Naive thymus-derived CD8-positive, alpha-beta T cell (primary cell): ENCODE results near the gene GRID1. TPM values are rescaled to one million over a fixed set of nuclear protein-coding genes. Genes with fewer than 3 reads are reported as not detected.

ENCODE experiments used
- ATAC-seq, 2 donors: fragments of 150-1000 bp; cut with Tn5 transposase in 1 of 2; sonication (Bioruptor Pico), chemical (Tn5 transposase) in 1 of 2; 1 replicate in 1 of 2; 2 replicates in 1 of 2; pipeline ENCODE4 v1.10.0; 2021; ENCODE audit warnings: mild to moderate bottlenecking in 2 of 2, moderate library complexity in 2 of 2
- POLR2A ChIA-PET: fragments of 350-600 bp; sonication (Branson Sonifier 250); formaldehyde crosslinking; loops from one replicate; lab custom pipeline; 2021; ENCODE audit warnings: antibody characterized with exemption; lab: Charles Lee
- DNase-seq, 10 donors: peaks; one replicate each; pipeline versions ENCODE4 v3.0.0 to v3.0.0-alpha.2; 2020 to 2022
- H3K27ac Mint-ChIP-seq, 10 donors: one replicate each; pipeline ENCODE4 v1.8.0; 2020 to 2022; ENCODE audit warnings: mild to moderate bottlenecking in 10 of 10, mixed read lengths in 10 of 10, moderate library complexity in 4 of 10, inconsistent platforms in 1 of 10
- H3K27me3 Mint-ChIP-seq, 5 donors: one replicate each; pipeline ENCODE4 v1.8.0; 2021 to 2022; ENCODE audit warnings: mixed read lengths in 5 of 5
- H3K36me3 Mint-ChIP-seq, 3 donors: one replicate each; pipeline ENCODE4 v1.8.0; 2020 to 2022; ENCODE audit warnings: mixed read lengths in 3 of 3, mild to moderate bottlenecking in 2 of 3, inconsistent platforms in 1 of 3
- H3K4me1 Mint-ChIP-seq, 4 donors: one replicate each; pipeline ENCODE4 v1.8.0; 2021 to 2022; ENCODE audit warnings: mixed read lengths in 4 of 4
- H3K4me3 Mint-ChIP-seq, 10 donors: one replicate each; pipeline ENCODE4 v1.8.0; 2020 to 2022; ENCODE audit warnings: mild to moderate bottlenecking in 10 of 10, mixed read lengths in 10 of 10, moderate library complexity in 6 of 10, inconsistent platforms in 1 of 10
- H3K9me3 Mint-ChIP-seq, 9 donors: one replicate each; pipeline ENCODE4 v1.8.0; 2020 to 2022; ENCODE audit warnings: mixed read lengths in 9 of 9, mild to moderate bottlenecking in 3 of 9, inconsistent platforms in 1 of 9, moderate library complexity in 1 of 9
- polyA plus RNA-seq, 3 donors: library from polyadenylated mRNA; unstranded; fragments of 300-500 nt; fragmentation: Illumina TruSeq; gene quantifications; one replicate each; pipeline ENCODE4 v1.2.3, GENCODE V29; 2021
- total RNA-seq, 8 experiments: library from RNA in 2 of 8; stranded (reverse) in 2 of 8; gene quantifications; one replicate each; pipeline ENCODE4 v1.2.3 and lab custom pipeline; 2021 to 2026

The GRID1 gene
- total and polyA plus RNA-seq, 5 experiments from 2014 or later = not detected

DNA sequence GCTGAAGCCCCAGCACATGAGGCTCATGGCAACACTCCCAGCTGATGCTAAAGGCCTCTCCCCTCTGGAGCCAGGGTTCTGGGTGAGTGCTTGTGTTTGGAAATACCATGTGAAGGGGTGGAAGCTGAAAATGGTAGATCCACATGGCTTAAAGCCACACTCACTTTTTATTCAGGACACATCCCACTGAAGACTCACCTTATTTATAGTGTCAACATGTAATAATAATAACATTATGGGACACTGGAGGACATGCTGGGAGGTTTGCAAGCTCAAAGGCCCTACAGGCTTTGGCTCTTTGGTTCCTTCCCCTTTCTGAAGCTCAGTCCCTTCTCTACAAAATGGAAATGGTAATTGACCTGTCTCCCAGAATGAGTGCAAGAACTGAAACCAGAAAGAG, 318.0 kb downstream of the GRID1 start:
- no peaks in the 10 kb centered on the region for H3K36me3 Mint-ChIP-seq
- POLR2A ChIA-PET = no interaction called here
- ATAC-seq = no peak
- H3K27ac Mint-ChIP-seq = no peak overlapping the region
- peaks cover 0 to 2% (median 0%) of the 10 kb centered on the region in 9 donors for H3K9me3 Mint-ChIP-seq
- no peak for DNase-seq
- peaks cover 1 to 11% (median 5%) of the 10 kb centered on the region in 5 donors for H3K27me3 Mint-ChIP-seq
- H3K4me1 Mint-ChIP-seq = peaks cover 5 to 15% (median 12%) of the 10 kb centered on the region in 4 donors
- H3K4me3 Mint-ChIP-seq = no peak overlapping the region

DNA sequence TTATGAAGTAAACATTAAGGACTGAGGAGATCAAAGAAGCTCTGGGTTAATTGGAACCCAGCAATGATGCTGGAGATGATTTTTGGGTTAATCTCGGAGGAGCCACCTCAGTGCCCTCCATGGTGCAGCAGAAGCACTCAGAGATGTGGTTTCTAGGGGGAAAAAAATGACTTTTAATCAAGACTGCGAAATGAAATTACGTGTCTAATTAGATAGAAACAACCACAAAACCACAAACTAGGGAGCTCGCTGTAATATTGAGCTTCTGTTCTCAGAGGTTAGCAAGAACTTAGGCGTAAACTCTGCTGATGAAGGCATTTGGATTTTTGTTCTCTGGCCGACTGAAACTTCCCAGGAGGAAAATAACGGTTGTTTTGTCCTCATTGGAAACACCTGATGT, 319.0 kb downstream of the GRID1 start:
- no peaks in the 10 kb centered on the region for H3K36me3 Mint-ChIP-seq
- H3K27ac Mint-ChIP-seq = no peak overlapping the region
- POLR2A ChIA-PET = no interaction called here
- peak in 1 of 10 donors; percentile 1 for DNase-seq
- no peak overlapping the region for H3K4me3 Mint-ChIP-seq
- peaks cover 5 to 15% (median 12%) of the 10 kb centered on the region in 4 donors for H3K4me1 Mint-ChIP-seq
- peaks cover 1 to 11% (median 5%) of the 10 kb centered on the region in 5 donors for H3K27me3 Mint-ChIP-seq
- H3K9me3 Mint-ChIP-seq = peaks cover 0 to 2% (median 0%) of the 10 kb centered on the region in 9 donors
- ATAC-seq = peak in 1 of 2 donors; percentile 27

DNA sequence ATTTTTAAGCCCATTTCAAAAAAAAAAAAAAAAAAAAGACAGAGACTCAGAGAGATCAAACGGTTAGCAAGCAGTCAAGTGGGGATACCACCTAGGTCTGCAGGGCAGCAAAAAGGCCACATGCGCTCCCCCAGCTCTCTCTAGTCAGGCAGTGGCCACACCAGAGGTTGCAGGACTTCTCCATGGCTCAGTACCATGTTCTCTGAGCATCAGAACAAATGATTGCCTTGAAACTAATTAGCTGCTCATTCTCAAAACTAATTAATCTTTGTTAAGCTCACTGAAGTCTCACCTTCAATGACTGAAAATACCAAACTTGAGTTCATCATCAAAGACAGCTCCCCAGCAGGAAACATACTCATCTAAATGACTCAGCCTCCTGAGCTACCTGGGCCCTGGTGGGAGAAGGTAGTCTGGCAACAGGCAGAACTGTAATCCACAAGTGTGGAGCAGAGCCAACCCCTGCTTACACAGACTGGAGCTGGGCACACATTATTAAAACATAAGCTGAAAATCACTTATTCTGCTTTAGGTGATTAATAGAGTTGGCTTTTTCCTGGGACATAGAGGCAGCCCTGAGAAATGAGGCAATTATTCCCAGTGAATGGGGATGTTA, 319.6 kb downstream of the GRID1 start:
- Mint-ChIP-seq H3K4me1 (peaks cover 5 to 15% (median 12%) of the 10 kb centered on the region in 4 donors), H3K9me3 (peaks cover 0 to 2% (median 0%) of the 10 kb centered on the region in 9 donors), H3K4me3 (no peak overlapping the region), H3K36me3 (no peaks in the 10 kb centered on the region), H3K27ac (no peak overlapping the region), H3K27me3 (peaks cover 1 to 11% (median 5%) of the 10 kb centered on the region in 5 donors)
- POLR2A ChIA-PET = no interaction called here
- ATAC-seq (no peak), DNase-seq (no peak)

DNA sequence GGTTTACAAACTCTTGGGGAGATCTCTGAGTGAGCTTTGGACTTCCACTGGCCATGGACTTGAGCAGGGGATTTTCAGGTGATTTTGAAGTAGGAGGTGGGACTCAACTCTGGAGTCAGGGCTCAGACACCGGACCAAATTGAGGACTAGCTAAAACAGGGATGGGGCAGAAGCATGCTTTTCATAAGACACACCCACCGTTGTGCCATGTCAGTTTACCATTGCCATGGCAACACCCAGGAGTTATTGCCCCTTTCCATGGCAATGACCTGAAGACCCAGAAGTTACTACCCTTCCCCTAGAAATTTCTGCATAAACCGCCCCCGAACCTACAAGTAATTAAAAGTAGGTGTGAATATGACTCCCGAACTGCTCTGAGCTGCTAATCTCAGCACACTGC, 320.7 kb downstream of the GRID1 start:
- ATAC-seq = no peak
- H3K27ac Mint-ChIP-seq = no peak overlapping the region
- POLR2A ChIA-PET = no interaction called here
- H3K4me1 Mint-ChIP-seq = peaks cover 5 to 15% (median 12%) of the 10 kb centered on the region in 4 donors
- H3K27me3 Mint-ChIP-seq = peaks cover 1 to 11% (median 5%) of the 10 kb centered on the region in 5 donors
- H3K9me3 Mint-ChIP-seq = peaks cover 0 to 2% (median 0%) of the 10 kb centered on the region in 9 donors
- no peak overlapping the region for H3K4me3 Mint-ChIP-seq
- no peaks in the 10 kb centered on the region for H3K36me3 Mint-ChIP-seq
- DNase-seq = no peak

DNA sequence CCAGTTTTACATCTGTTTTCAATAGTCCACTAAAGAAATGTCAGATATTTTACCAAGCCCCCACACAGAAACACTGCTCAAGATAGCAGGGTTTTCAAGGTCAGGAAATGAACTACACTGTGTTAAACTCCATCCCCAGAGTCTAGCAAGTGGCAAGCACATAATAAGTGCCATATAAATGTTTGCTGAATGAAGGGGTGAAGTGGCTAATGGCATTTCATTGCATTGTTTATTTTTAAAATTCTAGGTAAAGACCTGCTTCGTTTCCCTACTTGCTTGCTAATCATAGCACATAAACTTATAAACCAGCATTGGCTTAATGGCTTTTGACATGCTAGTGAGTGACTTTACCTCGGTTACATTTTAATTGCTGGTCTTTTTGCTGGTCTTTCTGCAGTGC, 322.6 kb downstream of the GRID1 start:
- DNase-seq (no peak), ATAC-seq (no peak)
- Mint-ChIP-seq H3K27me3 (peaks cover 0 to 13% (median 0%) of the 10 kb centered on the region in 5 donors), H3K27ac (no peak overlapping the region), H3K36me3 (no peaks in the 10 kb centered on the region), H3K4me3 (no peak overlapping the region), H3K4me1 (peaks cover 5 to 15% (median 12%) of the 10 kb centered on the region in 4 donors), H3K9me3 (no peaks in the 10 kb centered on the region)
- POLR2A ChIA-PET = no interaction called here

DNA sequence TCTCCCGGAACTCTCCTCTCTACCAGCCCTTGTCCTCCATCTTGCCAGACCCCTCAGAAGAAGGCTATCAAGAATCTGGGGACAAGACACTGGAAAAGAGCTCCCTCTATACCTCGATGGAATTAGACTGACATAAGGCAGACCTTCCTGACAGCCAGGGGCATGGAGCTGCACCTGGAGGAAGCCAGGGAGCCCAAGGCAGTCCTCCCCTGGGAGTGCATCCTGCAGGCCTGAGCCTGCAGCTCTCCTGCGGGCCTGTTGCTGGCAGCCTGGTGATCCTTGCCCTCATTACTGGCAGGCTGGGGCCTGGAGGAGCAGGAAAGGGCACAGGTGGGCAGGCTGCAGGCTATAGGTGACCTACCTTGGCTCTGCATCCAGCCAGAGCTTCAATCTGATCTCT, 323.4 kb downstream of the GRID1 start:
- no peaks in the 10 kb centered on the region for H3K9me3 Mint-ChIP-seq
- ATAC-seq = no peak
- no peaks in the 10 kb centered on the region for H3K36me3 Mint-ChIP-seq
- peaks cover 0 to 16% (median 1%) of the 10 kb centered on the region in 5 donors for H3K27me3 Mint-ChIP-seq
- POLR2A ChIA-PET = interaction anchor here (0.5 kb wide), 1 partner anchor 66 kb away, joined by 4 read pairs; no protein-coding TSS in a partner anchor
- H3K4me1 Mint-ChIP-seq = peaks cover 5 to 15% (median 12%) of the 10 kb centered on the region in 4 donors
- no peak overlapping the region for H3K4me3 Mint-ChIP-seq
- DNase-seq = no peak
- no peak overlapping the region for H3K27ac Mint-ChIP-seq

DNA sequence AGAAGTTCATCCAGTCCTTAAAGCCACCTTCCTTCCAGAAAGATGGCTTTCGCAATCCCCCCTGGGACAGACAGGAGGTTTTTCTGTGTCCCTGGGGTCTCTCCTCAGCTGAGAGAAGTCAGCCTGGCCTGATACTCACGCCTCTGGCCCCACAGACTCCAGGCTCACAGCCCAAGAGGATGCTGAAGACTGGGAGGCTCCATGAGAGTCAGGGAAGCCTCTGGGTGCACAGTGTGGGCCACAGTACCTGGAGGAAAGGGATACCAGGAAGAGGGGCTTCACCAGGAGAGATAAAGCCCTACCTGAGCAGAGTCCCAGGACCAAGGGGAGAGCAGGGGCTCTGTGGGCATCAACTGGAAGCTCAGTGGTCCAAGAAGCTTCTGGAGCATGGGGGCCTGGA, 324.4 kb downstream of the GRID1 start:
- Mint-ChIP-seq H3K4me1 (peaks cover 4 to 9% (median 4%) of the 10 kb centered on the region in 4 donors), H3K27ac (no peak overlapping the region), H3K36me3 (no peaks in the 10 kb centered on the region), H3K27me3 (peaks cover 0 to 16% (median 1%) of the 10 kb centered on the region in 5 donors), H3K9me3 (no peaks in the 10 kb centered on the region), H3K4me3 (no peak overlapping the region)
- ATAC-seq (peak in 1 of 2 donors; percentile 16), DNase-seq (no peak)
- POLR2A ChIA-PET = no interaction called here

DNA sequence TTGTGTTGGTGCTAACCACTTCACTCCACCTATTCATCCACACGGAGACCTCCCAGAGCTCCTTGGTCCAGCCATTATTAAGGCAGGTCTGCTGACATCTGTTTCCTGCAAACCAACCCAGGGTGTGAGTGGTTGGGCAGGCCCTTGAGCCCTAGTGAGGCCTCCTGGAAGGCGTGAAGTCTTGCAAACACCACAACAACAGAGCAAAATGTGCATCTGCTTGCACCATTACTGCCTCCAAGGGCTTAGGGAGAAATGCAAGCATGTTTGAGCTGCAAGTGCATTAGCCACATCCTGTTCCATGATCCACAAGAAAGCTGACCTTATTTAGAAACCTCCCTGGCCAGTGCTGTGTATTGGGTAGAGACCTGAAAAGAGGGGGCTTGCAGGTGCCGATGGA, 325.5 kb downstream of the GRID1 start:
- Mint-ChIP-seq H3K4me1 (no peaks in the 10 kb centered on the region), H3K36me3 (no peaks in the 10 kb centered on the region), H3K27ac (no peak overlapping the region), H3K9me3 (no peaks in the 10 kb centered on the region), H3K4me3 (no peak overlapping the region), H3K27me3 (peaks cover 0 to 16% (median 1%) of the 10 kb centered on the region in 5 donors)
- POLR2A ChIA-PET = no interaction called here
- ATAC-seq (no peak), DNase-seq (no peak)

DNA sequence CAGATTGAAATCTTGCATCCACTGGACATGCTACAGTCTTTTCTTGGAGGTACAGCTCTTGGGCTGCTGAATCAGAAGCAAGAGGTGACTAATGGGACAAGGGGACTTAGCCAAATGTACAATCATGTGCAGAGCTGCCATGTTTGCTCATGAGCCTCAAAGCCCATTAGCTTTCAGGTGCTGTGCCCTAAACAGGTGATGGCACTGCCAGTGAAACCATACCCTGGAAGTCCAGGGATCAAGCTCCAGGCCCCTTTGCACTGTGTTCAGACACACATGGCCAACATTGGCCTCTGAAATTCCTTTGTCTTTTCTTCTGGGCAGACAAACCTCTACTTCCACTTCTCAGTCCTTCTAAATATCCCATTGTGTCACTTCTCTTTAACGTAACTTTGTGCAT, 328.2 kb downstream of the GRID1 start:
- Mint-ChIP-seq H3K27ac (no peak overlapping the region), H3K9me3 (no peaks in the 10 kb centered on the region), H3K36me3 (no peaks in the 10 kb centered on the region), H3K4me3 (no peak overlapping the region), H3K27me3 (peaks cover 0 to 12% (median 1%) of the 10 kb centered on the region in 5 donors), H3K4me1 (no peaks in the 10 kb centered on the region)
- DNase-seq (no peak), ATAC-seq (no peak)
- POLR2A ChIA-PET = no interaction called here

DNA sequence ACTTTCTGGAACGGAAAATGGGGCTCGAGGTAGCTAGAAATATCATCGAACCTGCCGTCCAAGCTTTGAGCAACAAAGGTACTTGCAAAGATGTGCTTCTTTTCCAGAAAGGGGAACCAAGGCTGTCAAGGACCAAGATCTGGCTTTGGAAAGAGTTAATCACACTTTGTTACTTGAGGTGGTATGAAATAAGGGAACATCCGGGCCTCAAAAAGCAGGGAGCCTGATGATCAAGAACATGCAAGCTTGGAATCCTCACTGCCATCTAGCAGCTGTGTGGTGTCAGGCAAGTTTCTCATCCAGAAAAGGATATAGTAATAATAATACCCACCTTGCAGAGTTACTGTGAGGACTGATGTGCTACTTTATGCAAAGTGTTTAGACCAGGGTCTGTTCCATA, 329.5 kb downstream of the GRID1 start:
- no peak for DNase-seq
- Mint-ChIP-seq H3K4me3 (no peak overlapping the region), H3K36me3 (no peaks in the 10 kb centered on the region), H3K9me3 (no peaks in the 10 kb centered on the region), H3K27me3 (peaks cover 0 to 12% (median 1%) of the 10 kb centered on the region in 5 donors), H3K4me1 (no peaks in the 10 kb centered on the region), H3K27ac (no peak overlapping the region)
- POLR2A ChIA-PET = no interaction called here
- ATAC-seq = no peak

DNA sequence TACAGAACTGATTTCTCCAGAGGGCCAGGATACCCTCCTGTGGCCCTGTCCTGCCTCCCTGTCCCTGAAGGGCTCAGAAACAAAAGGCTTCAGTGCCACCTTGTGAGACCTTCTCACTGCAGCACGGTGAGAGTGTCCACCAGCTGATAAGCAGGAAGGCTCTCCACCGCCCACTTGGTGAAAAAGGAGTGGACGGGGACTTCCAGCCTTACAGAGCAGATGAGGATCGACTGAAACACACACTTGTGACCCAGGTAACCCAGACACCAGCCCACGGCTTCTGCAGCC, 330.1 kb downstream of the GRID1 start:
- POLR2A ChIA-PET = no interaction called here
- ATAC-seq (no peak), DNase-seq (no peak)
- Mint-ChIP-seq H3K4me1 (no peaks in the 10 kb centered on the region), H3K4me3 (no peak overlapping the region), H3K9me3 (peaks cover 0 to 2% (median 0%) of the 10 kb centered on the region in 9 donors), H3K36me3 (peaks cover 0 to 2% (median 0%) of the 10 kb centered on the region in 3 donors), H3K27me3 (peaks cover 3 to 12% (median 5%) of the 10 kb centered on the region in 5 donors), H3K27ac (no peak overlapping the region)

DNA sequence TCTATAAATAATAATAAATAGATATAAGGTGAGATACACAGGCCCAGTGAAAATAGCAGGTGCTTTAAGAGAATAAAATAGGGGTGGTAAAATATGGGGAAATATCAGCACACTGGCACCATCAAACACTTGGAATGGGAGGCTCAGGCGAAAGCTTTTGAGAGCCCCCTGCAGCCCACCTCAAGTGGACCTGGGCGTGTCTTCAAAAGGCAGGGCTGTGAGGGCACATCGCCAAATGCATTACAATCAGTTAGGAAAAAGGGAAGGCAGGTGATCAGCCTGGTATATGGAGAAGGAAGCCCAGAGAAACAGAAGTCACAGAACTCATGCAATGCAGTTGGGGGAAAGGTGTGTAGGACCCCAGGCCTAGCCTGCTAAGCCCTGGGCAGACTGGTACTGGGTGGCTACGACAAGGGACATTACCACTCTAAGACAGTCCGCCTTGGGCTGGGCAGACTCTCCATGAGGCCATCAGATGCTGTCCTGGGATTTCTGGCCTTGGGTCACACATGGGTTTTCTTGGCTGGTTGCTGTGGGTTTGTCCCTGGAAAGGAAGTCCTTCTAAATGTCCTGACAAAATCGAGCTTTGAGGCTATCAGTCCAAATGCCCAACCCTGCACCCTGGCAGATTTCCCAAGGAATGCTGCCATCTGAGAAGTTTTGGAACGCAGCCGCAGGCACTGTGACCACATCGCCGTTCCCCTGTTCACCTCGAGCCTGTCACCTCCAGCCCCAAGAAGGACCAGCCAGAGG, 330.6 kb downstream of the GRID1 start:
- peaks cover 3 to 12% (median 5%) of the 10 kb centered on the region in 5 donors for H3K27me3 Mint-ChIP-seq
- ATAC-seq = no peak
- peaks cover 0 to 2% (median 0%) of the 10 kb centered on the region in 3 donors for H3K36me3 Mint-ChIP-seq
- POLR2A ChIA-PET = no interaction called here
- H3K4me3 Mint-ChIP-seq = no peak overlapping the region
- DNase-seq = no peak
- H3K4me1 Mint-ChIP-seq = no peaks in the 10 kb centered on the region
- H3K27ac Mint-ChIP-seq = no peak overlapping the region
- peaks cover 0 to 3% (median 0%) of the 10 kb centered on the region in 9 donors for H3K9me3 Mint-ChIP-seq

DNA sequence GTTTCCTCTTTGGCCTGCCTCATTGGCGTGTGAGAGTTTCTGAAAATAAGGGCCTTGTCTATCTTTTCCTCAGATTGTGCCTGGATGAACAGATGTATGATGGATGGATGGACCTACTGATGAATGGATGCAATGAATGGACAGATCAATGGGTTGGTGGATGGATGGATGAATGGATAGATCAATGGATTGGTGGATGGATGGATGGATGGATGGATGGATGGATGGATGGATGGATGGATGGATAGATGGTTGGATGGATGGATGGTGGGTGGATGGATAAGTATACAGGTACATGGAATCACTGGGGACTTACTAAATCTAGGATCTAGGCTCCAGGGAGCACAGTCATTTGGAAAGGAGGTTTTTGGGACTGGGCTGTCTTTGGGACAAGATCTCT, 331.9 kb downstream of the GRID1 start:
- no peak overlapping the region for H3K27ac Mint-ChIP-seq
- peaks cover 1 to 9% (median 8%) of the 10 kb centered on the region in 5 donors for H3K27me3 Mint-ChIP-seq
- no peak for DNase-seq
- no peaks in the 10 kb centered on the region for H3K4me1 Mint-ChIP-seq
- H3K4me3 Mint-ChIP-seq = no peak overlapping the region
- H3K36me3 Mint-ChIP-seq = peaks cover 0 to 2% (median 0%) of the 10 kb centered on the region in 3 donors
- ATAC-seq = no peak
- H3K9me3 Mint-ChIP-seq = peaks cover 0 to 6% (median 0%) of the 10 kb centered on the region in 9 donors
- POLR2A ChIA-PET = no interaction called here
